ENCODE measurements around the gene PAX7.

GRCh38 chr1:18760156-18760555 lies 129.5 kb downstream of the PAX7 start:
- no peak for TF ChIP-seq CTCF (IDR thresholded peaks at IDR 0.05)
- TF ChIP-seq POLR2A (IDR thresholded peaks at IDR 0.05) = no peak
- TF ChIP-seq POLR2AphosphoS5 (IDR thresholded peaks at IDR 0.05) = no peak

Measured in prostate gland (tissue), 2 donors.